Heart left ventricle (tissue), 13 donors: ENCODE results near the gene MIEN1.

Source experiments
- CTCF ChIP-seq, 12 donors: fragments of 200-600 bp; sonication (generic) in 4 of 12; IDR thresholded peaks; one replicate each; pipeline versions ENCODE4 v1.5.0 to v1.8.0; 2018 to 2022; ENCODE audit warnings: antibody characterized with exemption in 12 of 12, mild to moderate bottlenecking in 5 of 12
- POLR2A ChIP-seq, 2 donors: fragments of 450-650 bp; IDR thresholded peaks; one replicate each; pipeline ENCODE4 v1.6.1; 2017; ENCODE audit warnings: antibody characterized with exemption in 2 of 2, mild to moderate bottlenecking in 2 of 2, moderate library complexity in 2 of 2
- donor health status: ischemic (EF 13 %, LVEDD 7.1; RV severe dilation, severe dysfunction).
- donor health status: DM: no; HTN: yes; CAD: no.
- donor health status: DM: no; HTN: no; CAD: no.
- donor health status: ischemic (EF 25% LVEDD 6.9; RV normal size, moderate dysfunction).
- donor health status: ischemic (EF 25% LVEDD 5.7; RV mildly dilated, moderate dysfunction).
- donor health status: ischemic (EF 35%, LVEDD 5.7; RV mildly dilated, moderate dysfunction).
- donor health status: nonischemic (EF 11% LVEDD 7.7; RV severe dilation, severe dysfunction).
- donor health status: DM: yes; HTN: yes; CAD: no.
- donor health status: PGD.
- donor health status: ischemic (EF 29% LVEDD 5.4; RV normal size, mild dysfunction).
- donor health status: nonischemic (EF 23%, LVEDD 6.1; RV moderate dilation, normal function).

GRCh38 chr17:39706383-39706782 lies 23.9 kb downstream of the MIEN1 start:
- no peak for TF ChIP-seq CTCF (IDR thresholded peaks at IDR 0.05)
- TF ChIP-seq POLR2A (IDR thresholded peaks at IDR 0.05), result no peak
